RWPE1 (cell line): ENCODE data around the gene CTXN1.

Experiments
- CTCF ChIA-PET: fragments of 350-600 bp; sonication (Branson Sonifier 250); formaldehyde crosslinking; extraction: SDS; loops from one replicate; lab custom pipeline; 2021; lab: Yijun Ruan, JAX
- POLR2A ChIA-PET: fragments of 400-600 bp; formaldehyde crosslinking; extraction: SDS; loops from one replicate; lab custom pipeline; 2020; ENCODE audit warnings: antibody characterized with exemption; ENCODE audit not compliant: low non-redundant PET; lab: Yijun Ruan, JAX
- DNase-seq: peaks from one replicate; pipeline ENCODE4 v3.0.0; 2012; ENCODE audit warnings: low spot score
- H3K27ac ChIP-seq: fragments of 450-650 bp; 2 replicates; pipeline ENCODE4 v1.5.1; 2017
- CTCF ChIP-seq: fragments of 450-650 bp; conservative IDR thresholded peaks from 2 replicates; pipeline ENCODE4 v1.5.1; 2017; ENCODE audit warnings: low read depth, mild to moderate bottlenecking

The CTXN1 gene

GRCh38 chr19:7904074-7905020 is 21.6 kb downstream of the CTXN1 start:
- H3K27ac ChIP-seq = peak overlapping the region; percentile 95
- ChIA-PET CTCF (interaction anchor here (0.6 kb wide), 1 partner anchor 17 kb away, joined by 6 read pairs; no protein-coding TSS in a partner anchor), POLR2A (interaction anchor here (1.2 to 1.6 kb wide), 3 partner anchors 12 to 39 kb away, joined by 3 to 6 read pairs (median 4); partner anchors contain the start of gene TIMM44)
- peak; percentile 45 for DNase-seq
- no peak for TF ChIP-seq CTCF

DNA sequence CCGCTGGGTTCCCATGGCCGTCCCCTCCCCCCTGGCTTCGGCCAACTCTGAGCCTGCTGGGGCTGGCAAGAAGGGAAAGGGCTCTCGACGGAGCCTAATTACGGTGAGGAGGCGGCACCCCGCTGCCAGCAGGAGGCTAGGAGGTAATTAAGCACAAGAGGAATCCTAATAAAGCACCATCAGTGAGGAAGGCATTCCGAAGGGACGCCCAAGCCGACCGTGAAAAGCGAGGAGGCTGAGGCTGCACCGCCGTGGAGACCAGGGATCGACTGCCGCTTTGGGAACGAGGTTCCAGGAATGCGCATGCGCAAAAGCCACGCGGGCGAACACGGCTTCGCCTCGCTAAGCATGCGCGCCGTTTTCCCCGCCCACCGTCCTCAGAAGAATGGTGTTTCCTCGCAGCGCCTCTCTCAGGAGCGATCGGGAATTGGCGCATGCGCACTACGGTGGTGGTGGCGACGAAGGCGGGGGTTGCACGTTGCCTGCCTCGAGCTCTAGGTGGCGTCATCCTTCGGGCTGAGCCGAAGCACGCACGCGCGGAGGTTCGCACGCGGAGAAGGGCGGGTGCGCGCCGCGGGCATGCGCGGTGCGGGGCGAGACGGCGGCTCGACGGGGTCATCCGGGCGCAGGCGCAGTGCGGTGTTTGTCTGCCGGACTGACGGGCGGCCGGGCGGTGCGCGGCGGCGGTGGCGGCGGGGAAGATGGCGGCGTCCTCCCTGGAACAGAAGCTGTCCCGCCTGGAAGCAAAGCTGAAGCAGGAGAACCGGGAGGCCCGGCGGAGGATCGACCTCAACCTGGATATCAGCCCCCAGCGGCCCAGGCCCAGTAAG is 22.5 kb downstream of the CTXN1 start, which contains the start of gene MAP2K7:
Gene MAP2K7 (plus strand): TSS at position 634 of the 830 bp plus-strand sequence. CDS start 68 bp downstream, at position 702.
- peak; percentile 98 for DNase-seq
- TF ChIP-seq CTCF = peak; percentile 91
- CTCF ChIA-PET = interaction anchor here (0.6 kb wide), 1 partner anchor 16 kb away, joined by 6 read pairs; no protein-coding TSS in a partner anchor
- peak within 1 kb of the TSS; percentile 95 for H3K27ac ChIP-seq
- POLR2A ChIA-PET = interaction anchor here (0.5 to 1.6 kb wide), 4 partner anchors 10 to 40 kb away, joined by 3 to 6 read pairs (median 4); partner anchors contain the start of gene TIMM44

- ChIA-PET CTCF (no interaction called here), POLR2A (interaction anchor here (0.5 to 1.6 kb wide), 5 partner anchors 10 to 41 kb away, joined by 3 to 6 read pairs (median 3); partner anchors contain the start of gene TIMM44)
- no peak for TF ChIP-seq CTCF
- no peak for DNase-seq
- peak overlapping the region; percentile 95 for H3K27ac ChIP-seq
Measured at GRCh38 chr19:7902796-7903243, 23.1 kb downstream of the CTXN1 start.

- CTCF ChIA-PET = interaction anchor here (0.6 to 1.7 kb wide), 2 partner anchors 10 to 32 kb away, joined by 5 read pairs; no protein-coding TSS in a partner anchor
- POLR2A ChIA-PET = interaction anchor here (1.0 kb wide), 1 partner anchor 10 kb away, joined by 4 read pairs; no protein-coding TSS in a partner anchor
- H3K27ac ChIP-seq = peak overlapping the region; percentile 95
Measured at GRCh38 chr19:7901337-7901736, 24.6 kb downstream of the CTXN1 start.

DNA sequence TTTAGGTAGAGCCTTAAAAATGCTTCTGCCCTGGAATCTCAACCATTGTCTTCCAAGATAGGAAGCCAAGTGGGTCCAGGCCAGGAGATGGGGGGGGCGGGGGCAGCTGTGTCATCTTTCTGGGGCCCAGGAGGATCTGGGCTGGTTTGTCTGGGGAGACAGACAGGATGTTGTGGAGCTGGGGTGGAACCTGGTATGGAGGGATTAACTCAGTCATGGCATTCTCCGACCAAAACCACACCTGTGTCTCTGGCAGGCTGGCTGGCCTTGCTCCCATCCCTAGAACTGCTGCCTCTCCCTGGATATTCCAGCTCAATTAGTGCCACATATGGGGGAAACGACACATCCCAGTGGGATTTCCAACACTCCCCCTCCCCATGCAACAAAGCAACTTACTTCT is 25.0 kb downstream of the CTXN1 start:
- H3K27ac ChIP-seq = peak overlapping the region; percentile 95
- no peak for TF ChIP-seq CTCF
- ChIA-PET POLR2A (interaction anchor here (1.0 kb wide), 1 partner anchor 11 kb away, joined by 4 read pairs; no protein-coding TSS in a partner anchor), CTCF (interaction anchor here (0.9 to 1.7 kb wide), 2 partner anchors 32 to 43 kb away, joined by 3 to 5 read pairs; partner anchors contain the start of gene TIMM44)
- no peak for DNase-seq

More at GRCh38 chr19:7901337-7901736, 24.6 kb downstream of the CTXN1 start:
- TF ChIP-seq CTCF = no peak
- no peak for DNase-seq
